GM23248 (cell line): ENCODE measurements around the gene IVD.

Experiments
- EZH2 ChIP-seq: fragments of 200-600 bp; sonication (generic); IDR thresholded peaks from 2 replicates; pipeline ENCODE4 v1.6.1; 2018; ENCODE audit warnings: antibody characterized with exemption, mild to moderate bottlenecking; ENCODE audit not compliant: insufficient read depth, poor library complexity, severe bottlenecking
- EZH2phosphoT487 ChIP-seq: fragments of 200-600 bp; sonication (generic); IDR thresholded peaks from 2 replicates; pipeline ENCODE4 v1.6.1; 2018; ENCODE audit warnings: antibody characterized with exemption, moderate library complexity, mild to moderate bottlenecking, low read depth; ENCODE audit not compliant: insufficient read depth

- TF ChIP-seq EZH2, result no peak
- TF ChIP-seq EZH2phosphoT487, result no peak
Measured at GRCh38 chr15:40369971-40370370, 35.6 kb upstream of the IVD start.
